Sigmoid colon (tissue), 4 donors: ENCODE results near the gene DLD.

Experiments
- CTCF ChIP-seq, 4 experiments: fragments of 450-650 bp in 3 of 4; fragments of 200-600 bp in 1 of 4; IDR thresholded peaks; one replicate each; pipeline ENCODE4 v1.5.1; 2016 to 2019; ENCODE audit warnings: antibody characterized with exemption in 4 of 4, mild to moderate bottlenecking in 3 of 4, moderate library complexity in 2 of 4
- POLR2A ChIP-seq, 2 donors: fragments of 450-650 bp; IDR thresholded peaks; one replicate each; pipeline ENCODE4 v1.6.1; 2016; ENCODE audit warnings: antibody characterized with exemption in 2 of 2, mild to moderate bottlenecking in 2 of 2, moderate library complexity in 2 of 2
- POLR2AphosphoS5 ChIP-seq, 4 donors: sonication (generic); formaldehyde crosslinking; IDR thresholded peaks; one replicate each; pipeline ENCODE4 v1.6.1; 2017; ENCODE audit warnings: antibody characterized with exemption in 4 of 4

- TF ChIP-seq CTCF (IDR thresholded peaks at IDR 0.05) (no peak), POLR2A (IDR thresholded peaks at IDR 0.05) (no peak), POLR2AphosphoS5 (IDR thresholded peaks at IDR 0.05) (no peak)
Observed at GRCh38 chr7:107857541-107857912, 33.5 kb upstream of the DLD start.
